ENCODE results near the gene GET4.

The GET4 gene

GRCh38 chr7:876077-876971 is at the start of gene GET4:
TSS of gene GET4 (plus strand) at chr7:876554. CDS start at chr7:876646, 92 bp downstream.
- TF ChIP-seq, protein P1, sequence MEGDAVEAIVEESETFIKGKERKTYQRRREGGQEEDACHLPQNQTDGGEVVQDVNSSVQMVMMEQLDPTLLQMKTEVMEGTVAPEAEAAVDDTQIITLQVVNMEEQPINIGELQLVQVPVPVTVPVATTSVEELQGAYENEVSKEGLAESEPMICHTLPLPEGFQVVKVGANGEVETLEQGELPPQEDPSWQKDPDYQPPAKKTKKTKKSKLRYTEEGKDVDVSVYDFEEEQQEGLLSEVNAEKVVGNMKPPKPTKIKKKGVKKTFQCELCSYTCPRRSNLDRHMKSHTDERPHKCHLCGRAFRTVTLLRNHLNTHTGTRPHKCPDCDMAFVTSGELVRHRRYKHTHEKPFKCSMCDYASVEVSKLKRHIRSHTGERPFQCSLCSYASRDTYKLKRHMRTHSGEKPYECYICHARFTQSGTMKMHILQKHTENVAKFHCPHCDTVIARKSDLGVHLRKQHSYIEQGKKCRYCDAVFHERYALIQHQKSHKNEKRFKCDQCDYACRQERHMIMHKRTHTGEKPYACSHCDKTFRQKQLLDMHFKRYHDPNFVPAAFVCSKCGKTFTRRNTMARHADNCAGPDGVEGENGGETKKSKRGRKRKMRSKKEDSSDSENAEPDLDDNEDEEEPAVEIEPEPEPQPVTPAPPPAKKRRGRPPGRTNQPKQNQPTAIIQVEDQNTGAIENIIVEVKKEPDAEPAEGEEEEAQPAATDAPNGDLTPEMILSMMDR (IDR thresholded peaks at IDR 0.05; ENCODE audit: low read depth, low read length, missing control alignments), result peak; percentile 11
- in situ Hi-C loops (cut with HindIII; ENCODE audit: low pct_ligation_motif_present, low sequenced_read_pairs), result no loop called here
- Histone ChIP-seq H3K4me3 (ENCODE audit: low read depth, low read length) (peak within 1 kb of the TSS; percentile 87), H3K27me3 (replicated peaks) (no peaks in the 10 kb centered on the region), H3K36me3 (replicated peaks) (peaks cover 23% of the 10 kb centered on the region), H3K27ac (peak within 1 kb of the TSS; percentile 82)
- DNase-seq, result peak; percentile 95

DNA sequence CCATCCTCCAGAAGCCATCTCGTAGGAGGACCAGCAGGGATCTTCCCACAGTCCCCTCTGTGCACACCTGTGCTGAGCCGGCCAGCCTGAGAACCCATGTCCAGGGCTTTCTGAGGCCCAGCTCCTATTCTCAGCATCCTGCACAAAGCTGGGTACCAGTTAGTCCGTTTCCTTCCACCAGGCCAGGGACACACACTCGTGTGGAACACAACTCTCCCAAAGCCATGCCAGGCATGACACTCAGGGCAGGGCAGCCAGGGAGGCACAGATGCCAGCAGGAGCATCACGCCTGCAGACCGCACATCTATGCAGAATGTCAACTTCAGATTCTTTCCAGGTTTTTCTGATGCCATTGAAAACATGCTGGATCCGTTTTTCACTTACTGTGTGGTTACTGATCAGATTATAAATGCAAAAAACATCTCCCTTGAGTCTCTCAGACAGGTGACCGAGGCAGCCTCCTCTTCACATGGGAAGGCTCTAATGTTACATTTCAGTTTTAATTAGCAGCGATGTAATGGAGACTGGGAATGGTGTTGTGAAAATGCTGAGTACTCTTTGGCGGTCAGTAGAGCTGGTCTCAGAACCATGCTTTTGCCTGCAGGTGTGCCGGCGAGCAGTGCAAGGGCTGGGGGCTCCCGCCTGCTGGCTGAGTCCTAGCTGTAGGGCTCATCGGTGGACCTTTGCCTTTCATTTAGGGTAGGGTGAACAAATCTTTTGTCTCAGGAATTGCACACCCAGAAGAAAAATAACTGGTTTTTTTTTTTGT is 47.4 kb upstream of the GET4 start:
- H3K4me3 ChIP-seq (ENCODE audit: low read depth, low read length), result no peak overlapping the region
- no peak overlapping the region for H3K27ac ChIP-seq
- TF ChIP-seq, protein P1 (IDR thresholded peaks at IDR 0.05; ENCODE audit: low read depth, low read length, missing control alignments), result no peak
- H3K27me3 ChIP-seq (replicated peaks), result no peaks in the 10 kb centered on the region
- no peak for DNase-seq
- in situ Hi-C loops (cut with HindIII; ENCODE audit: low pct_ligation_motif_present, low sequenced_read_pairs), result no loop called here
- no peaks in the 10 kb centered on the region for H3K36me3 ChIP-seq (replicated peaks)

DNA sequence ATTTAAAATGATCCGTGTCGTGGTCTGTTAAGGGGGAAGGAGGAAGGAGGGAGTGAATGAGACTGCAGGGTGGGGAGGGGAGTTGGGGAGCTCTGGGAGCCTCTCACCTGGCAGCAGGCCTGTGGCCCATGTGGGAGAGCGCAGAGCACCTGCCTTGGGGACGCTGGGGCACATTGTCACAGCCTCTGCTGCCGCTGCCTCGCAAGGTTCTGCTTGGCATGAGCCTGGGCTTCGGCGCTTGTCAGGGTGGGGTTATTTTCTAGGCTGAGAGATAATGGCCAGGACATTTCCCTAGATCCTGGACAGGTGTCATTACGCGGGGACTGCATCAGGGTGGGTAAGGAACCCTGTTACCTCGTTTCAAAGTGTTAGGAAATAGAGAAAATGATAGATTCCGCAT is 46.3 kb upstream of the GET4 start:
- Histone ChIP-seq H3K27me3 (replicated peaks) (no peaks in the 10 kb centered on the region), H3K27ac (no peak overlapping the region), H3K36me3 (replicated peaks) (no peaks in the 10 kb centered on the region), H3K4me3 (ENCODE audit: low read depth, low read length) (no peak overlapping the region)
- TF ChIP-seq, protein P1 (IDR thresholded peaks at IDR 0.05; ENCODE audit: low read depth, low read length, missing control alignments), result no peak
- in situ Hi-C loops (cut with HindIII; ENCODE audit: low pct_ligation_motif_present, low sequenced_read_pairs), result no loop called here
- DNase-seq, result no peak

DNA sequence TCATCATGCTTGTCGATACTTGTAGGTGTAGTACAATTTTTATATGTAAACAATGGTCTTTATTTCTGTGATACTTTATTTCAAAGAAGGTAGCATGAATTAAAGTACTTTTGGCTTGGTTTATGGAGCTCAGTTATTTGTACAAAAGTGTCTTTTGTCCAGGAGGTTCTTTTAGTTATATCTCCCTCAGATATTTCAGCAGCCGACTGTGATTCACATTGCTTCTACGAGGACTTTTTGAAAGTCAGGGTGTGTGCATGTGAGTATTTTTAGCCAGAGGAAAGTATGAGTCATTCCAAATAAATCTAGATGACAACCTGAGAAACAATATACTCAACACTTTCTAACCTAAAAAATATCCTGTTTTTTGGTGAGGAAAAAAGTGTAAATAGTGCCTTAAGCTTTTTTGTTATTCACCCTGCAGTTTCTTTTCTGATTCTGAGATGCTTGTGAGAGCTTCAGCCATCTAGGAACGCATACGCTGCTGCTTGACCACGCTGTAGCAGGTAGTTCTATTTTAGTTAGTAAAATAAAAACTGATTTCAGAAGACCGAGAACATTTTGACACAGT is 44.7 kb upstream of the GET4 start:
- TF ChIP-seq, protein P1 (IDR thresholded peaks at IDR 0.05; ENCODE audit: low read depth, low read length, missing control alignments), result no peak
- DNase-seq, result peak; percentile 73
- Histone ChIP-seq H3K36me3 (replicated peaks) (no peaks in the 10 kb centered on the region), H3K27ac (peak overlapping the region; percentile 95), H3K4me3 (ENCODE audit: low read depth, low read length) (no peak overlapping the region), H3K27me3 (replicated peaks) (no peaks in the 10 kb centered on the region)
- in situ Hi-C loops (cut with HindIII; ENCODE audit: low pct_ligation_motif_present, low sequenced_read_pairs), result no loop called here

- TF ChIP-seq, protein P1 (IDR thresholded peaks at IDR 0.05; ENCODE audit: low read depth, low read length, missing control alignments), result peak; percentile 11
- Histone ChIP-seq H3K4me3 (ENCODE audit: low read depth, low read length) (no peak within 1 kb of the TSS), H3K27ac (peak within 1 kb of the TSS; percentile 95), H3K36me3 (replicated peaks) (no peaks in the 10 kb centered on the region), H3K27me3 (replicated peaks) (no peaks in the 10 kb centered on the region)
- in situ Hi-C loops (cut with HindIII; ENCODE audit: low pct_ligation_motif_present, low sequenced_read_pairs), result no loop called here
- DNase-seq, result peak; percentile 86
Measured at GRCh38 chr7:832167-832967, 44.0 kb upstream of the GET4 start, which contains the start of gene SUN1. TSS of gene SUN1 (plus strand) at chr7:832476. CDS start at chr7:832525, 49 bp downstream.

Measured in brain microvascular endothelial cell (primary cell).